ENCODE measurements around the gene GPR158.

The GPR158 gene

GRCh38 chr10:25552283-25552919 is 377.6 kb downstream of the GPR158 start:
- Histone ChIP-seq H3K4me3 (ENCODE audit: low read length) (no peak overlapping the region), H3K9me3 (ENCODE audit: control insufficient read depth, low read length) (no peaks in the 10 kb centered on the region), H3K4me1 (ENCODE audit: control insufficient read depth, insufficient read depth, low read length) (no peaks in the 10 kb centered on the region), H3K27me3 (replicated peaks; ENCODE audit: control insufficient read depth, insufficient read depth, low read length) (peaks cover 6% of the 10 kb centered on the region), H3K36me3 (ENCODE audit: control insufficient read depth, insufficient read depth, low read length, severe bottlenecking) (no peaks in the 10 kb centered on the region), H3K9ac (ENCODE audit: low read length) (no peak overlapping the region)
- no peak for DNase-seq (ENCODE audit: low read depth)

GRCh38 chr10:25555865-25556264 is 381.1 kb downstream of the GPR158 start:
- DNase-seq (ENCODE audit: low read depth) = no peak

GRCh38 chr10:25556457-25556856 is 381.7 kb downstream of the GPR158 start:
- no peak overlapping the region for H3K9ac ChIP-seq (ENCODE audit: low read length)
- DNase-seq (ENCODE audit: low read depth) = no peak
- H3K36me3 ChIP-seq (ENCODE audit: control insufficient read depth, insufficient read depth, low read length, severe bottlenecking) = no peaks in the 10 kb centered on the region
- no peaks in the 10 kb centered on the region for H3K9me3 ChIP-seq (ENCODE audit: control insufficient read depth, low read length)
- H3K27me3 ChIP-seq (replicated peaks; ENCODE audit: control insufficient read depth, insufficient read depth, low read length) = no peaks in the 10 kb centered on the region
- no peaks in the 10 kb centered on the region for H3K4me1 ChIP-seq (ENCODE audit: control insufficient read depth, insufficient read depth, low read length)
- H3K4me3 ChIP-seq (ENCODE audit: low read length) = no peak overlapping the region

More at GRCh38 chr10:25555865-25556264, 381.1 kb downstream of the GPR158 start:
- Histone ChIP-seq H3K4me3 (ENCODE audit: low read length) (no peak overlapping the region), H3K9ac (ENCODE audit: low read length) (no peak overlapping the region), H3K4me1 (ENCODE audit: control insufficient read depth, insufficient read depth, low read length) (no peaks in the 10 kb centered on the region), H3K9me3 (ENCODE audit: control insufficient read depth, low read length) (no peaks in the 10 kb centered on the region), H3K27me3 (replicated peaks; ENCODE audit: control insufficient read depth, insufficient read depth, low read length) (peaks cover 3% of the 10 kb centered on the region), H3K36me3 (ENCODE audit: control insufficient read depth, insufficient read depth, low read length, severe bottlenecking) (no peaks in the 10 kb centered on the region)

GRCh38 chr10:25557136-25557535 is 382.3 kb downstream of the GPR158 start:
- Histone ChIP-seq H3K4me3 (ENCODE audit: low read length) (no peak overlapping the region), H3K9me3 (ENCODE audit: control insufficient read depth, low read length) (no peaks in the 10 kb centered on the region), H3K9ac (ENCODE audit: low read length) (no peak overlapping the region), H3K4me1 (ENCODE audit: control insufficient read depth, insufficient read depth, low read length) (no peaks in the 10 kb centered on the region), H3K36me3 (ENCODE audit: control insufficient read depth, insufficient read depth, low read length, severe bottlenecking) (no peaks in the 10 kb centered on the region), H3K27me3 (replicated peaks; ENCODE audit: control insufficient read depth, insufficient read depth, low read length) (no peaks in the 10 kb centered on the region)
- no peak for DNase-seq (ENCODE audit: low read depth)

GRCh38 chr10:25561758-25562157 is 387.0 kb downstream of the GPR158 start:
- Histone ChIP-seq H3K36me3 (ENCODE audit: control insufficient read depth, insufficient read depth, low read length, severe bottlenecking) (no peaks in the 10 kb centered on the region), H3K4me1 (ENCODE audit: control insufficient read depth, insufficient read depth, low read length) (no peaks in the 10 kb centered on the region), H3K4me3 (ENCODE audit: low read length) (no peak overlapping the region), H3K27me3 (replicated peaks; ENCODE audit: control insufficient read depth, insufficient read depth, low read length) (no peaks in the 10 kb centered on the region), H3K9ac (ENCODE audit: low read length) (no peak overlapping the region), H3K9me3 (ENCODE audit: control insufficient read depth, low read length) (peaks cover 5% of the 10 kb centered on the region)
- DNase-seq (ENCODE audit: low read depth) = no peak

GRCh38 chr10:25562547-25562946 is 387.7 kb downstream of the GPR158 start:
- H3K36me3 ChIP-seq (ENCODE audit: control insufficient read depth, insufficient read depth, low read length, severe bottlenecking) = no peaks in the 10 kb centered on the region
- DNase-seq (ENCODE audit: low read depth) = no peak
- H3K4me1 ChIP-seq (ENCODE audit: control insufficient read depth, insufficient read depth, low read length) = no peaks in the 10 kb centered on the region
- H3K4me3 ChIP-seq (ENCODE audit: low read length) = no peak overlapping the region
- H3K9me3 ChIP-seq (ENCODE audit: control insufficient read depth, low read length) = peaks cover 7% of the 10 kb centered on the region
- H3K9ac ChIP-seq (ENCODE audit: low read length) = no peak overlapping the region
- H3K27me3 ChIP-seq (replicated peaks; ENCODE audit: control insufficient read depth, insufficient read depth, low read length) = no peaks in the 10 kb centered on the region

GRCh38 chr10:25564351-25564750 is 389.6 kb downstream of the GPR158 start:
- Histone ChIP-seq H3K9ac (ENCODE audit: low read length) (no peak overlapping the region), H3K27me3 (replicated peaks; ENCODE audit: control insufficient read depth, insufficient read depth, low read length) (no peaks in the 10 kb centered on the region), H3K4me1 (ENCODE audit: control insufficient read depth, insufficient read depth, low read length) (no peaks in the 10 kb centered on the region), H3K4me3 (ENCODE audit: low read length) (no peak overlapping the region), H3K9me3 (ENCODE audit: control insufficient read depth, low read length) (peaks cover 12% of the 10 kb centered on the region), H3K36me3 (ENCODE audit: control insufficient read depth, insufficient read depth, low read length, severe bottlenecking) (no peaks in the 10 kb centered on the region)
- DNase-seq (ENCODE audit: low read depth) = no peak

GRCh38 chr10:25565570-25565969 is 390.8 kb downstream of the GPR158 start:
- no peak overlapping the region for H3K9ac ChIP-seq (ENCODE audit: low read length)
- no peaks in the 10 kb centered on the region for H3K27me3 ChIP-seq (replicated peaks; ENCODE audit: control insufficient read depth, insufficient read depth, low read length)
- peaks cover 12% of the 10 kb centered on the region for H3K9me3 ChIP-seq (ENCODE audit: control insufficient read depth, low read length)
- H3K36me3 ChIP-seq (ENCODE audit: control insufficient read depth, insufficient read depth, low read length, severe bottlenecking) = no peaks in the 10 kb centered on the region
- no peaks in the 10 kb centered on the region for H3K4me1 ChIP-seq (ENCODE audit: control insufficient read depth, insufficient read depth, low read length)
- no peak overlapping the region for H3K4me3 ChIP-seq (ENCODE audit: low read length)
- DNase-seq (ENCODE audit: low read depth) = no peak

GRCh38 chr10:25573316-25573715 is 398.5 kb downstream of the GPR158 start:
- peaks cover 1% of the 10 kb centered on the region for H3K9me3 ChIP-seq (ENCODE audit: control insufficient read depth, low read length)
- H3K4me3 ChIP-seq (ENCODE audit: low read length) = no peak overlapping the region
- no peak overlapping the region for H3K9ac ChIP-seq (ENCODE audit: low read length)
- no peaks in the 10 kb centered on the region for H3K27me3 ChIP-seq (replicated peaks; ENCODE audit: control insufficient read depth, insufficient read depth, low read length)
- no peaks in the 10 kb centered on the region for H3K4me1 ChIP-seq (ENCODE audit: control insufficient read depth, insufficient read depth, low read length)
- H3K36me3 ChIP-seq (ENCODE audit: control insufficient read depth, insufficient read depth, low read length, severe bottlenecking) = no peaks in the 10 kb centered on the region
- DNase-seq (ENCODE audit: low read depth) = no peak

GRCh38 chr10:25575343-25575742 is 400.5 kb downstream of the GPR158 start:
- Histone ChIP-seq H3K9me3 (ENCODE audit: control insufficient read depth, low read length) (no peaks in the 10 kb centered on the region), H3K36me3 (ENCODE audit: control insufficient read depth, insufficient read depth, low read length, severe bottlenecking) (no peaks in the 10 kb centered on the region), H3K4me3 (ENCODE audit: low read length) (no peak overlapping the region), H3K4me1 (ENCODE audit: control insufficient read depth, insufficient read depth, low read length) (no peaks in the 10 kb centered on the region), H3K9ac (ENCODE audit: low read length) (no peak overlapping the region), H3K27me3 (replicated peaks; ENCODE audit: control insufficient read depth, insufficient read depth, low read length) (no peaks in the 10 kb centered on the region)
- no peak for DNase-seq (ENCODE audit: low read depth)

GRCh38 chr10:25578061-25578460 is 403.3 kb downstream of the GPR158 start:
- Histone ChIP-seq H3K27me3 (replicated peaks; ENCODE audit: control insufficient read depth, insufficient read depth, low read length) (no peaks in the 10 kb centered on the region), H3K36me3 (ENCODE audit: control insufficient read depth, insufficient read depth, low read length, severe bottlenecking) (no peaks in the 10 kb centered on the region), H3K4me1 (ENCODE audit: control insufficient read depth, insufficient read depth, low read length) (no peaks in the 10 kb centered on the region), H3K9ac (ENCODE audit: low read length) (no peak overlapping the region), H3K4me3 (ENCODE audit: low read length) (no peak overlapping the region), H3K9me3 (ENCODE audit: control insufficient read depth, low read length) (no peaks in the 10 kb centered on the region)
- no peak for DNase-seq (ENCODE audit: low read depth)

GRCh38 chr10:25582961-25583360 is 408.2 kb downstream of the GPR158 start:
- no peak for DNase-seq (ENCODE audit: low read depth)
- no peak overlapping the region for H3K9ac ChIP-seq (ENCODE audit: low read length)
- H3K27me3 ChIP-seq (replicated peaks; ENCODE audit: control insufficient read depth, insufficient read depth, low read length) = no peaks in the 10 kb centered on the region
- peaks cover 8% of the 10 kb centered on the region for H3K9me3 ChIP-seq (ENCODE audit: control insufficient read depth, low read length)
- H3K4me3 ChIP-seq (ENCODE audit: low read length) = no peak overlapping the region
- H3K4me1 ChIP-seq (ENCODE audit: control insufficient read depth, insufficient read depth, low read length) = no peaks in the 10 kb centered on the region
- H3K36me3 ChIP-seq (ENCODE audit: control insufficient read depth, insufficient read depth, low read length, severe bottlenecking) = no peaks in the 10 kb centered on the region

Data from adipocyte (in vitro differentiated cells).